IMR-90 (cell line): Measurements from ENCODE around the gene MFSD6L. TPM values are rescaled to one million over a fixed set of nuclear protein-coding genes. Genes with fewer than 3 reads are reported as not detected.

Source experiments
- ATAC-seq: fragments of 200-7000 bp; cut with Tn5 transposase; 2 replicates; pipeline ENCODE4 v1.9.1; 2020; ENCODE audit warnings: low read depth, mild to moderate bottlenecking, moderate library complexity
- BruUV-seq: library from RNA; stranded (reverse); fragments of 400-500 nt; replicated peaks from 2 replicates; lab custom pipeline; 2021; lab: Mats Ljungman, UMichigan
- CTCF ChIA-PET: fragments of 300-600 bp; formaldehyde crosslinking; extraction: SDS; loops from one replicate; lab custom pipeline; 2021; ENCODE audit warnings: antibody characterized with exemption; lab: Yijun Ruan, JAX
- POLR2A ChIA-PET: fragments of 300-600 bp; sonication (Branson Sonifier 250); formaldehyde crosslinking; loops from one replicate; lab custom pipeline; 2022; ENCODE audit warnings: antibody characterized with exemption; ENCODE audit not compliant: unreplicated experiment; lab: Charles Lee
- DNase-seq: peaks from one replicate; pipeline ENCODE4 v3.0.0; 2013
- H2AFZ ChIP-seq: replicated peaks from 2 replicates; pipeline ENCODE3; 2013; ENCODE audit warnings: low read length, mild to moderate bottlenecking; ENCODE audit not compliant: poor library complexity
- H2AK5ac ChIP-seq: 2 replicates; pipeline ENCODE4 v1.6.1; 2013; ENCODE audit warnings: low read depth, low read length, inconsistent platforms
- H2AK9ac ChIP-seq: replicated peaks from 2 replicates; pipeline ENCODE3; 2013; ENCODE audit warnings: mild to moderate bottlenecking, low read depth, low read length, moderate library complexity; ENCODE audit not compliant: poor library complexity
- H2BK120ac ChIP-seq: 2 replicates; pipeline ENCODE4 v1.6.1; 2013; ENCODE audit warnings: low read depth, low read length, inconsistent platforms
- H2BK15ac ChIP-seq: 3 replicates; pipeline ENCODE4 v1.6.1; 2013; ENCODE audit warnings: low read depth, low read length, inconsistent platforms
- H2BK20ac ChIP-seq: 2 replicates; pipeline ENCODE4 v1.6.1; 2013; ENCODE audit warnings: low read depth, mild to moderate bottlenecking, inconsistent platforms, low read length, moderate library complexity
- H2BK5ac ChIP-seq: 2 replicates; pipeline ENCODE4 v1.6.1; 2013; ENCODE audit warnings: mild to moderate bottlenecking, low read depth, low read length, inconsistent platforms; ENCODE audit not compliant: poor library complexity, severe bottlenecking
- H3K14ac ChIP-seq: replicated peaks from 2 replicates; pipeline ENCODE4 v1.6.1; 2013; ENCODE audit warnings: low read depth, low read length, inconsistent platforms
- H3K18ac ChIP-seq: 2 replicates; pipeline ENCODE4 v1.6.1; 2013; ENCODE audit warnings: low read depth, low read length, control low read depth
- H3K23ac ChIP-seq: 2 replicates; pipeline ENCODE4 v1.6.1; 2013; ENCODE audit warnings: low read depth, low read length, inconsistent platforms
- H3K27ac ChIP-seq: 2 replicates; pipeline ENCODE4 v1.5.1; 2013; ENCODE audit warnings: mild to moderate bottlenecking, control low read depth, low read length; ENCODE audit not compliant: insufficient read depth
- H3K27me3 ChIP-seq: 2 replicates; pipeline ENCODE4 v1.6.1; 2013; ENCODE audit warnings: low read length; ENCODE audit not compliant: control insufficient read depth, insufficient read depth
- H3K36me3 ChIP-seq: 2 replicates; pipeline ENCODE4 v1.6.1; 2013; ENCODE audit warnings: low read length, mixed read lengths; ENCODE audit not compliant: control insufficient read depth, insufficient read depth
- H3K4ac ChIP-seq: 2 replicates; pipeline ENCODE4 v1.6.1; 2013; ENCODE audit warnings: low read depth, low read length, inconsistent platforms
- H3K4me1 ChIP-seq: 2 replicates; pipeline ENCODE4 v1.6.1; 2013; ENCODE audit warnings: low read length, mixed read lengths; ENCODE audit not compliant: control insufficient read depth, insufficient read depth
- H3K4me2 ChIP-seq: 2 replicates; pipeline ENCODE4 v1.6.1; 2013; ENCODE audit warnings: low read depth, mild to moderate bottlenecking, control low read depth, low read length, moderate library complexity
- H3K4me3 ChIP-seq: 2 replicates; pipeline ENCODE4 v1.5.1; 2013; ENCODE audit warnings: low read depth, mild to moderate bottlenecking, control low read depth, low read length, moderate library complexity; ENCODE audit not compliant: insufficient read depth
- H3K56ac ChIP-seq: 2 replicates; pipeline ENCODE4 v1.6.1; 2013; ENCODE audit warnings: low read length, inconsistent platforms; ENCODE audit not compliant: insufficient read depth; ENCODE audit errors: extremely low read depth
- H3K79me1 ChIP-seq, 2 experiments: 2 replicates each; pipeline ENCODE4 v1.6.1; 2013; ENCODE audit warnings: low read length in 2 of 2, inconsistent platforms in 1 of 2, low read depth in 1 of 2
- H3K9ac ChIP-seq: 2 replicates; pipeline ENCODE4 v1.6.1; 2013; ENCODE audit warnings: low read depth, low read length, control low read depth
- H3K9me1 ChIP-seq: 2 replicates; pipeline ENCODE4 v1.6.1; 2013; ENCODE audit warnings: low read length, inconsistent platforms; ENCODE audit not compliant: insufficient read depth
- H3K9me3 ChIP-seq: 2 replicates; pipeline ENCODE4 v1.6.1; 2013; ENCODE audit warnings: low read length; ENCODE audit not compliant: control insufficient read depth, insufficient read depth
- H4K20me1 ChIP-seq: 2 replicates; pipeline ENCODE4 v1.6.1; 2013; ENCODE audit warnings: low read length, inconsistent platforms; ENCODE audit not compliant: insufficient read depth
- H4K5ac ChIP-seq: 2 replicates; pipeline ENCODE4 v1.6.1; 2013; ENCODE audit warnings: mild to moderate bottlenecking, low read depth, low read length, control low read depth
- H4K8ac ChIP-seq, 2 experiments: 2 replicates each; pipeline ENCODE4 v1.6.1; 2013; ENCODE audit warnings: low read depth in 2 of 2, low read length in 2 of 2, control low read depth in 1 of 2, inconsistent platforms in 1 of 2
- H4K91ac ChIP-seq: 2 replicates; pipeline ENCODE4 v1.6.1; 2013; ENCODE audit warnings: low read depth, low read length, inconsistent platforms; ENCODE audit not compliant: insufficient read depth
- BHLHE40 ChIP-seq: fragments of 150-350 bp; IDR thresholded peaks from 2 replicates; pipeline ENCODE4 v1.6.1; 2016; ENCODE audit warnings: mild to moderate bottlenecking, low read depth, low read length
- CEBPB ChIP-seq: IDR thresholded peaks from 2 replicates; pipeline ENCODE4 v1.6.1; 2012; ENCODE audit warnings: low read depth, low read length, improper control_type of control experiment
- MAFK ChIP-seq: IDR thresholded peaks from 2 replicates; pipeline ENCODE4 v1.6.1; 2012; ENCODE audit warnings: low read depth, low read length, improper control_type of control experiment
- MAZ ChIP-seq: IDR thresholded peaks from 2 replicates; pipeline ENCODE4 v1.6.1; 2012; ENCODE audit warnings: low read depth, mild to moderate bottlenecking, low read length, improper control_type of control experiment, moderate library complexity, borderline replicate concordance
- MXI1 ChIP-seq: IDR thresholded peaks from 2 replicates; pipeline ENCODE4 v1.6.1; 2012; ENCODE audit warnings: low read depth, mild to moderate bottlenecking, low read length, moderate library complexity, borderline replicate concordance
- POLR2A ChIP-seq: IDR thresholded peaks from 2 replicates; pipeline ENCODE4 v1.6.1; 2012; ENCODE audit warnings: mild to moderate bottlenecking, low read depth, low read length
- RAD21 ChIP-seq: IDR thresholded peaks from 2 replicates; pipeline ENCODE4 v1.6.1; 2012; ENCODE audit warnings: low read length, improper control_type of control experiment
- RCOR1 ChIP-seq: IDR thresholded peaks from 2 replicates; pipeline ENCODE4 v1.6.1; 2012; ENCODE audit warnings: mild to moderate bottlenecking, low read length, improper control_type of control experiment; ENCODE audit not compliant: insufficient replicate concordance
- RFX5 ChIP-seq: IDR thresholded peaks from 2 replicates; pipeline ENCODE4 v1.8.0; 2012; ENCODE audit warnings: low read depth, mild to moderate bottlenecking, low read length, moderate library complexity
- SMC3 ChIP-seq: fragments of 150-350 bp; IDR thresholded peaks from 2 replicates; pipeline ENCODE4 v1.6.1; 2016; ENCODE audit warnings: low read depth, mild to moderate bottlenecking, antibody characterized with exemption, low read length, moderate library complexity
- WGBS, 2 experiments: methylation state at CpG; one replicate each; pipeline versions ENCODE4 v1.1.5 to v1.1.7; 2013; ENCODE audit warnings: missing lambda C conversion rate in 2 of 2; ENCODE audit not compliant: insufficient read length in 1 of 2; ENCODE audit errors: extremely low coverage in 2 of 2; 5-methylcytosine and 5-hydroxymethylcytosine counted together
- dilution Hi-C: fragments of 300-500 bp; cut with HindIII; formaldehyde crosslinking; loops from one replicate; pipeline ENCODE4 v1.14.3; 2018; ENCODE audit warnings: low sequenced_read_pairs; ENCODE audit not compliant: unreplicated experiment
- in situ Hi-C: fragments of 300-500 bp; cut with MboI; formaldehyde crosslinking; loops from 3 replicates; pipeline ENCODE4 v1.14.3; 2019; ENCODE audit warnings: low sequenced_read_pairs, inconsistent platforms, mixed read lengths
- intact Hi-C: fragments of 100-400 bp; cut with micrococcal nuclease; formaldehyde crosslinking; loops from 2 replicates; pipeline ENCODE4 v1.10.0; 2022
- polyA plus RNA-seq, 3 experiments: library from polyadenylated mRNA; depleted of rRNA; stranded (reverse); fragments of >200 nt; gene quantifications; 2 replicates each; pipeline ENCODE4 v1.2.3, GENCODE V29; 2012; ENCODE audit warnings: low replicate concordance in 1 of 3
- total RNA-seq: library from RNA; depleted of rRNA; stranded (reverse); fragments of >200 nt; gene quantifications from 2 replicates; pipeline ENCODE4 v1.2.3, GENCODE V29; 2012
- TF ChIP-seq, protein P1 (sequence below): conservative IDR thresholded peaks from 2 replicates; pipeline ENCODE4 v1.5.1; 2012; ENCODE audit warnings: mild to moderate bottlenecking, low read depth, low read length, improper control_type of control experiment

Gene MFSD6L
- total and polyA plus RNA-seq, 2 of the 4 experiments (the other 2 are of a cell fraction): not detected

GRCh38 chr17:8826808-8827435 lies 27.8 kb upstream of the MFSD6L start:
- Histone ChIP-seq H3K4me1 (no peaks in the 10 kb centered on the region), H3K23ac (no peak overlapping the region), H2BK20ac (no peak overlapping the region), H4K20me1 (no peaks in the 10 kb centered on the region), H2BK15ac (no peak overlapping the region), H2BK5ac (no peak overlapping the region), H3K4me3 (no peak overlapping the region), H4K5ac (no peak overlapping the region), H3K36me3 (no peaks in the 10 kb centered on the region), H3K79me1 (no peaks in the 10 kb centered on the region), H2AK9ac (no peak overlapping the region), H3K9me3 (peaks cover 2% of the 10 kb centered on the region), H3K9ac (no peak overlapping the region), H3K9me1 (no peaks in the 10 kb centered on the region), H3K27me3 (no peaks in the 10 kb centered on the region), H3K4me2 (no peak overlapping the region), H3K18ac (no peak overlapping the region), H3K56ac (no peak overlapping the region), H2AFZ (no peak overlapping the region), H3K14ac (no peak overlapping the region), H4K8ac (no peak overlapping the region), H2BK120ac (no peak overlapping the region), H2AK5ac (no peak overlapping the region), H3K27ac (no peak overlapping the region), H4K91ac (no peak overlapping the region), H3K4ac (no peak overlapping the region)
- WGBS, 2 experiments: 53% methylated on average over 5 of the region's 19 CpGs; no CpG with 5 or more reads in 1 of the 2 experiments
- TF ChIP-seq BHLHE40: no peak
- no peak for TF ChIP-seq CEBPB
- no peak for TF ChIP-seq RCOR1
- TF ChIP-seq MXI1: no peak
- no peak for TF ChIP-seq POLR2A
- TF ChIP-seq RAD21: no peak
- no peak for TF ChIP-seq RFX5
- no peak for TF ChIP-seq MAFK
- no peak for TF ChIP-seq MAZ
- no peak for TF ChIP-seq SMC3
- TF ChIP-seq, protein P1, sequence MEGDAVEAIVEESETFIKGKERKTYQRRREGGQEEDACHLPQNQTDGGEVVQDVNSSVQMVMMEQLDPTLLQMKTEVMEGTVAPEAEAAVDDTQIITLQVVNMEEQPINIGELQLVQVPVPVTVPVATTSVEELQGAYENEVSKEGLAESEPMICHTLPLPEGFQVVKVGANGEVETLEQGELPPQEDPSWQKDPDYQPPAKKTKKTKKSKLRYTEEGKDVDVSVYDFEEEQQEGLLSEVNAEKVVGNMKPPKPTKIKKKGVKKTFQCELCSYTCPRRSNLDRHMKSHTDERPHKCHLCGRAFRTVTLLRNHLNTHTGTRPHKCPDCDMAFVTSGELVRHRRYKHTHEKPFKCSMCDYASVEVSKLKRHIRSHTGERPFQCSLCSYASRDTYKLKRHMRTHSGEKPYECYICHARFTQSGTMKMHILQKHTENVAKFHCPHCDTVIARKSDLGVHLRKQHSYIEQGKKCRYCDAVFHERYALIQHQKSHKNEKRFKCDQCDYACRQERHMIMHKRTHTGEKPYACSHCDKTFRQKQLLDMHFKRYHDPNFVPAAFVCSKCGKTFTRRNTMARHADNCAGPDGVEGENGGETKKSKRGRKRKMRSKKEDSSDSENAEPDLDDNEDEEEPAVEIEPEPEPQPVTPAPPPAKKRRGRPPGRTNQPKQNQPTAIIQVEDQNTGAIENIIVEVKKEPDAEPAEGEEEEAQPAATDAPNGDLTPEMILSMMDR: no peak
- POLR2A ChIA-PET: no interaction called here
- no TSS peak for BruUV-seq
- DNase-seq: no peak
- CTCF ChIA-PET: no interaction called here
- dilution Hi-C loops: no loop called here
- ATAC-seq: no peak
- intact Hi-C loops: no loop called here
- in situ Hi-C loops: no loop called here
